Measurements from ENCODE around the gene RYK. TPM values are rescaled to one million over a fixed set of nuclear protein-coding genes. Genes with fewer than 3 reads are reported as not detected.

Gene RYK
- total RNA-seq, 2 donors from 2014 or later = 36.1 to 43.2 TPM

DNA sequence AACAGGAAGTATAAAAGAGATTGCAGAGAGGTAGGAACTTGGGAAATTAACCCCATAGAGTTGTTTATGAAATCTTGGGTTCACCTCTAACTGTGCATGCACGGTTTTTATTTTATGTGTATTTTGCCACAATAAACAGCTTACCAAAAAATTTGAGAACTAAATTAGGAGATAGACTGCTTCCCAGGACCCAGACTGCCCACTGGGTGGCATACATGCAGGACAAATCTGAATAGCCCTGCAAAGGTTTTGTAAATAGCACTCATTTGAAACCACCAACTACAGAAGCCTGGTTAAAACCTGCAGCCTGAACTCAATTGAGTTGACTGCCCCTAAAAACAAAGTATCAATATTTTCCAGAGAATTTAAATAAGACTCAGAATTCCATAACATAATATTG, 124.5 kb downstream of the RYK start:
- WGBS, 2 donors = 61 to 81% methylated on average over 1 of the region's 1 CpG
- ATAC-seq = no peak
- Histone ChIP-seq H3K9me3 (peaks cover 0 to 13% (median 0%) of the 10 kb centered on the region in 3 donors), H3K27ac (no peak overlapping the region), H3K4me1 (no peaks in the 10 kb centered on the region), H3K4me3 (no peak overlapping the region), H3K27me3 (no peaks in the 10 kb centered on the region), H3K36me3 (replicated peaks in 1 of 2; ENCODE audit: insufficient read depth in 1 of 2, low read depth in 2 of 2) (no peaks in the 10 kb centered on the region)
- intact Hi-C loops (cut with DNase I) = no loop called here
- TF ChIP-seq POLR2A (IDR thresholded peaks at IDR 0.05) = no peak
- TF ChIP-seq, protein P1, sequence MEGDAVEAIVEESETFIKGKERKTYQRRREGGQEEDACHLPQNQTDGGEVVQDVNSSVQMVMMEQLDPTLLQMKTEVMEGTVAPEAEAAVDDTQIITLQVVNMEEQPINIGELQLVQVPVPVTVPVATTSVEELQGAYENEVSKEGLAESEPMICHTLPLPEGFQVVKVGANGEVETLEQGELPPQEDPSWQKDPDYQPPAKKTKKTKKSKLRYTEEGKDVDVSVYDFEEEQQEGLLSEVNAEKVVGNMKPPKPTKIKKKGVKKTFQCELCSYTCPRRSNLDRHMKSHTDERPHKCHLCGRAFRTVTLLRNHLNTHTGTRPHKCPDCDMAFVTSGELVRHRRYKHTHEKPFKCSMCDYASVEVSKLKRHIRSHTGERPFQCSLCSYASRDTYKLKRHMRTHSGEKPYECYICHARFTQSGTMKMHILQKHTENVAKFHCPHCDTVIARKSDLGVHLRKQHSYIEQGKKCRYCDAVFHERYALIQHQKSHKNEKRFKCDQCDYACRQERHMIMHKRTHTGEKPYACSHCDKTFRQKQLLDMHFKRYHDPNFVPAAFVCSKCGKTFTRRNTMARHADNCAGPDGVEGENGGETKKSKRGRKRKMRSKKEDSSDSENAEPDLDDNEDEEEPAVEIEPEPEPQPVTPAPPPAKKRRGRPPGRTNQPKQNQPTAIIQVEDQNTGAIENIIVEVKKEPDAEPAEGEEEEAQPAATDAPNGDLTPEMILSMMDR (IDR thresholded peaks at IDR 0.05) = no peak
- no peak for DNase-seq

DNA sequence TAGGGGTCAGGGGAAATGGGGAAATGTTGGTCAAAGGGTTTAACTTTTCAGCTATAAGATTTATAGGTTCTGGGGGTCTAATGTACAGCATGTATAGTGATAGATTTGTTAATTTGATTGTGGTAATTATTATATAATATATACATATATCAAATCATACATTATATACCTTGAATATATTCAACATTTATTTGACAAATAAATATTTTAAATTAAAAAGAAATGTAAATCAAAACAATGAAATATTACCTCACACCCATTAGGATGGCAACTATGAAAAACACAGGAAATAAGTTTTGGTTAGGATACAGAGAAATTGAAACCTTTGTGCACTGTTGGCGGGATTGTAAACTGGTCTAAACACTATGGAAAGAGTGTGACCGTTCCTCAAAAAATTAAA, 135.9 kb downstream of the RYK start:
- Histone ChIP-seq H3K4me3 (no peak overlapping the region), H3K9me3 (peaks cover 0 to 4% (median 0%) of the 10 kb centered on the region in 3 donors), H3K27ac (no peak overlapping the region), H3K27me3 (no peaks in the 10 kb centered on the region), H3K36me3 (replicated peaks in 1 of 2; ENCODE audit: insufficient read depth in 1 of 2, low read depth in 2 of 2) (no peaks in the 10 kb centered on the region), H3K4me1 (peaks cover 10% of the 10 kb centered on the region)
- intact Hi-C loops (cut with DNase I) = no loop called here
- DNase-seq = no peak
- TF ChIP-seq POLR2A (IDR thresholded peaks at IDR 0.05) = no peak
- TF ChIP-seq, protein P1 (IDR thresholded peaks at IDR 0.05) = no peak
- 97 to 98% methylated on average over 2 of the region's 2 CpGs for WGBS, 2 donors
- no peak for ATAC-seq

DNA sequence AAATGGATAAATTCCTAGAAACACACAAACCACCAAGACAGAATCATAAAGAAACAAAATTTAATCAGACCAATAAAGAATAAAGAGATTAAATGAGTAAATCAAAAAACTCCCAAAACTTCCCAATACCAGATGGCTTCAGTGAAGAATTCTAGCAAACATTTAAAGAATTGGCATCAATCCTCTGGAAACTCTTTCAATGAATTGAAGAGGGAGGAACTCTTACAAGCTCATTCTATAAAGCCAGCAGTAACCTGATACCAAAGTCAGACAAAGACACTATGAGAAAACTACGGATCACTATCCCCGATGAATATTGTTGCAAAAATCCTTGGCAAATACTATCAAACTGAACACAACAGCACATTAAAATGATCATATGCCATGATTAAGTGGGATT, 139.0 kb downstream of the RYK start:
- ATAC-seq = no peak

DNA sequence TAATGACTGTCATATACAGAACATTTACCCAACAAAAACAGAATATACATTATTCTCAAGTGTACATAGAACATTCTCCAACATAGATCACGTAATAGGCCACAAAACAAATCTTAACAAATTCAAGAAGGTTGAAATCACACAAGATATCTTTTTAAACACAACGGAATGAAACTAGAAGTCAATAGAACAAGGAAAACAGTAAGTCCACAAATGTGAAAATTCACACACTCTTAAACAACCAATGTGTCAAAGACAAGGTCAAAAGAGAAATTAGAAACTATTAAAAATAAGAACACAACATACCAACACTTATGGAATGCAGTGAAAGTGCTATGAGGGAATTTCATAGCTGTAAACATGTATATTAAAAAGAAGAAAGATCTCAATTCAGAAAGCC, 139.7 kb downstream of the RYK start:
- Histone ChIP-seq H3K27me3 (no peaks in the 10 kb centered on the region), H3K4me3 (no peak overlapping the region), H3K9me3 (peaks cover 0 to 4% (median 0%) of the 10 kb centered on the region in 3 donors), H3K36me3 (replicated peaks in 1 of 2; ENCODE audit: insufficient read depth in 1 of 2, low read depth in 2 of 2) (no peaks in the 10 kb centered on the region), H3K27ac (peak overlapping the region in 2 of 4 donors; percentile 14 to 56), H3K4me1 (peaks cover 34% of the 10 kb centered on the region)
- intact Hi-C loops (cut with DNase I) = no loop called here
- 27 to 31% methylated on average over 2 of the region's 2 CpGs for WGBS, 2 donors
- DNase-seq = no peak
- TF ChIP-seq, protein P1 (IDR thresholded peaks at IDR 0.05) = no peak
- no peak for TF ChIP-seq POLR2A (IDR thresholded peaks at IDR 0.05)
- ATAC-seq = no peak

More for the DNA sequence above, 139.0 kb downstream of the RYK start:
- Histone ChIP-seq H3K27me3 (no peaks in the 10 kb centered on the region), H3K36me3 (replicated peaks in 1 of 2; ENCODE audit: insufficient read depth in 1 of 2, low read depth in 2 of 2) (no peaks in the 10 kb centered on the region), H3K9me3 (peaks cover 0 to 4% (median 0%) of the 10 kb centered on the region in 3 donors), H3K27ac (no peak overlapping the region), H3K4me1 (peaks cover 27% of the 10 kb centered on the region), H3K4me3 (no peak overlapping the region)
- WGBS, 2 donors = 47 to 57% methylated on average over 2 of the region's 2 CpGs
- intact Hi-C loops (cut with DNase I) = no loop called here
- no peak for DNase-seq
- no peak for TF ChIP-seq POLR2A (IDR thresholded peaks at IDR 0.05)
- TF ChIP-seq, protein P1 (IDR thresholded peaks at IDR 0.05) = no peak

Other genes starting within 250 kb of the RYK start
- gene SLCO2A1, start 220.9 kb downstream of the RYK start, total RNA-seq = 10 to 100 TPM in 1 of 2 donors, 1 to 10 TPM in 1; 7.0 to 17.5 TPM
- gene AMOTL2, start 123.6 kb upstream of the RYK start, total RNA-seq = 10 to 100 TPM; 65.1 to 71.5 TPM
- 10 to 100 TPM; 21.3 to 36.3 TPM for gene ANAPC13, start 235.1 kb upstream of the RYK start, total RNA-seq
- 10 to 100 TPM; 19.2 to 30.0 TPM for gene CEP63, start 235.2 kb upstream of the RYK start, total RNA-seq